ENCODE data around the gene FUT1.
"Not testable (repeated sequence)": the region's sequence is repeated elsewhere in the genome, so short reads cannot be mapped to it uniquely, and the experiment has no call there.

Gene FUT1

GRCh38 chr19:48740164-48740972 lies 12.1 kb downstream of the FUT1 start, which contains the start of gene RASIP1:
Gene RASIP1 (minus strand): TSS chr19:48740610. CDS start chr19:48740282, 328 bp downstream.
- no peak for DNase-seq

GRCh38 chr19:48739404-48740163 lies 12.9 kb downstream of the FUT1 start:
- no peak for DNase-seq

DNA sequence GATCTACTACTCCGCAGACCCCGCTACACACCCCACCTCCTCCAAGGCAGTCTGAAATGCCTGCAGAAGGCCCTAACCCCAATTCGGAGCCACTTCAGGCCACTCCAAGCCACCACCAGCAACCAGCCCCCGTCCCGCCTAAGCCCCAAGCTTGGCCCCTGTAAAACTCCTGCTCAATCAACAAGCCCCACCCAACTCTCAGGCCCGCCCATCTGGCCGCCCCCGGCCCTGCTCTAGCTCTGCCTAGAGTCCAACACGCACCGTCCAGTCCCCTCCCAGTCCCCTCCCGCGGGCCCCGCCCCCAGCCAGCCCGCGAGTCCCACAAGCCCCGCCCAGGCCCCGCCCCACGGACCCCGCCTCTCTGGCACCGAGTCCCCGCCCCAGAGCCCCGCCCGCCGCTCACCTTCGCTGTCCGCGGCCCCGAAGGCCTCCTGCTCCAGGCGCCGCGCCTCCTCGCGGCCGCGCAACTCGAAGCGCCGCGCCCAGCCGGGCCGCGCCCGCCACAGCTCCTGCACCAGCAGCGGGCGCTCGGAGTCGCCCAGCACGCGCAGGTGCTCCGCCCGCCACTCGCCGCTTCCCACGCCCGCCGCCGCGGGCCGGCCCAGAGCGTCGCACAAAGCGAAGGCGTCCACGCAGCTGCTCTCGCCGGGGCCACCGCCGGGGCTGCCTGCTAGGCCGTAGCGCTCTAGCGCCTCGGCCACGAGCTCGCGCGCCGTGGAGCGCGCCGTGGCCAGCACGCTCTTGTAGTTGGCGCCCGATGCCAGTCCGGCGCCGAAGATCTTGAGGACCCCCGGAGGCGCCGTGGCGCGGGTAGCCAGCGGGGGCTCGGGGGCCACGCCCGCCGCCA lies 13.7 kb downstream of the FUT1 start:
- peak; percentile 88 to 92 (median 90) for DNase-seq

DNA sequence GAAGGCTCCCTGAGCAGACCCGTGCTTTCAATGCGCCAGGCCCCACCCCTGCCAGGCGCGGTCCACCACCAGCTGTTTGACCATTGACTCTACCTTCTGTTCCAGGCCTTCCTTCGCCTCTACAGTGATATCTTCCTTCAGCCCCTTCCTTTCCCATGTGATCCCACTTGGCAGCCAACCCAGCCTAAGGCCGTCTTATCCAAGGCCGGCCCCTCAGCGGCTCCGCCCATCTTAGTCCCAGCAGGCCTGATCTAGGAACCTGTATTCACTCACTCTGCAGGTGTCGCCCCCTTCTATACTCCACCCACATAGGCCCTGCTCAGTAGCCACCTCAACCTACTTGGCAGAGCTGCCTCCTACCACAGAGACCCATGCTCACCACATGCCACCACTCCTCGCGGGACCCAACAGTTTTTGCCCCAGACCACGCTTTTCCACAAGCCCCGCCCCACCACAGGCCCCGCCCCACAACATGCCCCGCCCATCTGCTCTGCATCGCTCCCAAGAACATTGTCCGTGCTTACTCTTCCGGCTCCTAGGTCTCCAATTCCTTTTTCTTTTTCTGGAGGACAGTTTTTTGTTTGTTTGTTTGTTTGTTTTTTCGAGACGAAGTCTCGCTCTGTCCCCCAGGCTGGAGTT lies 15.0 kb downstream of the FUT1 start:
- no peak for DNase-seq

GRCh38 chr19:48735031-48735615 lies 17.3 kb downstream of the FUT1 start:
- no peak for DNase-seq

DNA sequence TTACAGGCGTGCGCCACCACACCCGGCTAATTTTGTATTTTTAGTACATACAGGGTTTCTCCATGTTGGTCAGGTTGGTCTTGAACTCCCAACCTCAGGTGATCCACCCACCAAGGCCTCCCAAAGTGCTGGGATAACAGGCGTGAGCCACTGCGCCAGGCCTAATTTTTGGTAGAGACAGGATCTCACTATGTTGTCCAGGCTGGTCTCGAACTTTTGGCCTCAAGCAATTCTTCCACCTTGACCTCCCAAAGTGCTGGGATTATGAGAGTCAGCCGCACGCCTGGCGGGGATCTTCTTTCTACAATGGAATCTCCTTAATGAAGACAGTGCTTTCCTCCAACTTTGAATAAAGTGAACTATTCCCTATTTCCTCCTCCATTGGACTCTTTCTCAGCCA lies 17.8 kb downstream of the FUT1 start:
- no peak for DNase-seq

DNA sequence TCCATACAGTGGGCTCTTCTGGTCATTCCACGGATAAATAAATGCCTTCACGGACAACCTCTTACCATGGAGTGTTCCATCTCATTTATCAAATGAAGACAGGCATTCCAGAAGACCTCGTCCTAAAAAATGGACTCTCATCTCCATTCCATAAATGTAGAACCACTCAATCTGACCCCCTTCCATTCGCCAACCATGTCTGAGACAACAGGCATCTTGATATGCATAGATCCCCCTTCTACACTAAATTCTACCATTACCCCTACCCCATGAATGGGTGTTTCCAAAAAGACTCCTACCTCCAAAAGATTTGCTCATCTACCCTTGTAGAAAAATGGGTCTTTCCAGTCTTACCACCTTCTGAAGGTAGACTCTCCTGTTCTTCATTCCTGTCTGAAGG lies 21.0 kb downstream of the FUT1 start:
- no peak for DNase-seq

DNA sequence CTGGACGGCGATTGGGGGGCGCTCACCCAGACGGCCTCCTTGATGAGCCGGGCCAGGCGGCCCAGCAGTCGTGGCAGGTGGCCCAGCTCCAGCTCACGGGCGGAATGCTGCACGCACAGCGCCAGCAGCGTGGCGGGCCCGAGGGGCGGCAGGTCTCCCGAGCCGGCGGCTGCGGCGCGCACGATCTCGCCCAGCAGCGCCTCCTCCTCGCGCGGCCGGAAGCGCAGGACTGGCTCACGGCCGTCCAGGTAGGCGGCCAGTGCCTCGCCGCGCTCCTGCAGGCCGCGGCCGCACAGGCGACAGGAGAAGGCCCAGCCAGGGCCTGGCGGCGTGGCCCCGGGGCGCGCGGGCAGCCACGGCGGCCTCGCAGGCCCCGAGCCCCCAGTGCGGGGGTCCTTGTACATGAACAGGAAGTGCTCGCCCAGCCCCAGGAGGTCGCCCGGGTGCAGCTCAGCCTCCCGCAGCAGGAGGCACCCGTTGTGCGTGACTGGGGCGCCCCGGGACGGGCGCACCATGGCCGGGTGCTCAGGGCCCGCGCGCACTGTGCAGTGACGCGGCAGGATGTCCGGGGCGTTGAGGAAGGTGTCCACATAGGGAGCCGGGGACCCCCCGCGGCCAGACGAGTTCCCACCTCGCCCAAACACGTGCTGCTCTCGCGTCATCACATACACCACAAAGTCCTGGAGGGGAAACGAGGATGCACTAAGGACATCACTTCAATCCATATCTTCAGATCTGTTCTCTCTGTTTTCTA lies 23.4 kb downstream of the FUT1 start:
- DNase-seq: no peak

DNA sequence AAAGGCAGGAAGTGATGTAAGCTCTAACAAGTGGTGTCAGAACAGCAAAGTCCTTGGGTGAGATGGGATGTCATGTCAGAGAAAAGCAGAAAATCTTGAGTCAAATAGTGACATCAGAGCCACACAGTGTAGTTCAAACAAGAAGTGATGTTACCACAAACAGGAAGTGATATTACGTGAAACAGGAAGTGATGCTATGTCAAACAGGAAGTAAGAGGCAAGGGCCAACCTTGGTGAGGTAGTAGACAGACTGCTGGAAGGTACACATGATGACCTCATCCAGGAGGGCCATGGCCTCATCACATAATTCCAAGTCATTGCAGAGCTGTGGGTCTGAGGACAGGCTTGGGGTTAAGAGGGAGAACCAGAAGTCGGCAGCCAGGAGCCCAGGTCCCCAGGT lies 25.9 kb downstream of the FUT1 start:
- DNase-seq: peak in 1 of 5 donors; percentile 87

DNA sequence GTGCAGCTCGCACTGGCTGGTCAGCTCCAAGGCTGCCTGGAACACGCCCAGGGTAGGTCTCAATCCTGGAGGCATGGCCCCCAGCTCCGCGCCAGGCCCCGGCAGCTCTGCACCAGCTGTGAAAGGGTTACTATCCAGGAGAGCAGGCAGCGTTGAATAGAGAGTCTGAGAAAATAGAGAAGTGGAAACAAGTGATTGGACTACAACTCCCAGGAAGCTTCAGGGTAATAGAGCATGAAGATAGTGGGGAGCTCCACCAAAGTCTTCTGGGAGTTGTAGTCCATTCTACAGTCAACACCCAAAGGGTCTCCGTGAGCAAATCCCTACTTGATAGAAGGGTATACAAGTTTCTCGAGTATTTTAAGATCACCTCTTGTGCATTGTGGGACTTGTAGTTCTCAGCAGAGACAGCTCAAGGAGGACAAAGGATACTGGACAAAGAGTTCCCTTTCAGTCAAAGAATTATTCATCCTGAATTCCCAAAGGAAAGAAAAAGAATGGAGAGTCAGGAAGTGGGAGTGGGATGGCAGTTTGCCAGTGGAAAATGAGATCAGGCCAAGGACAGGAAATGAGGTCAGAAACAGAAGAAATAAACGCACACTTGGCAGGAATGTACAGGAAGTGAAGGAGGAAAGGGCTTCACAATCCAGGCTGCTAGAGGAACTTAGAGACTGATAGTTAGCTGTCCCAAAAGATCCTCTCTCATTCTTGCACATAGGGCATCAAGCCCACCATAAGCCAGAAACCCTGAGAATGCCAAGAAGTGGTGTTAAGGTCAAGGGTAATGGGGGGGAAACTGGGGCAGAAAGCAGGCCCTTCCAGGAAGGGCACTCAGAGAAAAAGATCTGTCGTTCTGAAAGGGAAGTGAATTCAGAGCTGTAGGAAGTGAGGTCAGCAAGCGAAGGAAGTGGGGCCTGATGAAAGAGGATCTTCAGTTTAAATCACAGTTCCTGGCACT lies 27.4 kb downstream of the FUT1 start:
- DNase-seq: peak in 2 of 5 donors; percentile 34 to 67

- no peak for DNase-seq
Observed at GRCh38 chr19:48722196-48722708, 30.2 kb downstream of the FUT1 start.

DNA sequence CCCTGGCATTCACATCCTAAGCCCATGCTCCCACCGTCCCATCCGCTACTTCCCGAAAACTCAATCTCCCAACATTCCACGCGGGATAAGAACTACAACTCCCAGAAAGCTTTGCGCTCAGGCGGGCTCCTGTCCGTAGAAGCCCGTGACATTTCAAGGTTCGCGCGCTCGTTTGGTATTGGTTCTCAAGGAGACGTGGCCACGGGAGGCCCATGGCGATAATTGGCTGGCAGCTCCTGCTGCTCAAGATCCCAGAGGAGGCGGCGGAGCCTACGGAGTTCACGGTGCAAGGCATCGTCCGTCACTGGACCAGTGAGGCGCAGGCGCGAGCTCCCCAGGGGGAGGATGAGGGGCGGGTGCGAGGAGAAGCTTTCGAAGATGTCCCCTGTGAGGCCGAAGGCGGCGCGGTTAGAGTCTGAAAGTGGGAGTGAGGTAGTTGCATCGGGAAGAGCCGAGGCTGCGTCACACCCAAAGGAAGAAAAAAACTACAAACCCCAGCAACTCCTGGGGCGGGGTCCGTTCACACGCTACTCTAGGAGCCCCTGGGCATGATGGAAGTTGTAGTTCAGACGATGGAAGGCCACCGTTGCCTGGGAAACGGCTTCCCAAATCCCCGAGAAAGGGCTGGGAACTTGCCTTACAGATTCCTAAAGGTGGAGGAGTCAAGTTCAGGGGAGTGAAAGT lies 31.7 kb downstream of the FUT1 start:
- DNase-seq: peak; percentile 76 to 96 (median 87)

GRCh38 chr19:48720251-48720612 lies 32.2 kb downstream of the FUT1 start:
- no peak for DNase-seq

DNA sequence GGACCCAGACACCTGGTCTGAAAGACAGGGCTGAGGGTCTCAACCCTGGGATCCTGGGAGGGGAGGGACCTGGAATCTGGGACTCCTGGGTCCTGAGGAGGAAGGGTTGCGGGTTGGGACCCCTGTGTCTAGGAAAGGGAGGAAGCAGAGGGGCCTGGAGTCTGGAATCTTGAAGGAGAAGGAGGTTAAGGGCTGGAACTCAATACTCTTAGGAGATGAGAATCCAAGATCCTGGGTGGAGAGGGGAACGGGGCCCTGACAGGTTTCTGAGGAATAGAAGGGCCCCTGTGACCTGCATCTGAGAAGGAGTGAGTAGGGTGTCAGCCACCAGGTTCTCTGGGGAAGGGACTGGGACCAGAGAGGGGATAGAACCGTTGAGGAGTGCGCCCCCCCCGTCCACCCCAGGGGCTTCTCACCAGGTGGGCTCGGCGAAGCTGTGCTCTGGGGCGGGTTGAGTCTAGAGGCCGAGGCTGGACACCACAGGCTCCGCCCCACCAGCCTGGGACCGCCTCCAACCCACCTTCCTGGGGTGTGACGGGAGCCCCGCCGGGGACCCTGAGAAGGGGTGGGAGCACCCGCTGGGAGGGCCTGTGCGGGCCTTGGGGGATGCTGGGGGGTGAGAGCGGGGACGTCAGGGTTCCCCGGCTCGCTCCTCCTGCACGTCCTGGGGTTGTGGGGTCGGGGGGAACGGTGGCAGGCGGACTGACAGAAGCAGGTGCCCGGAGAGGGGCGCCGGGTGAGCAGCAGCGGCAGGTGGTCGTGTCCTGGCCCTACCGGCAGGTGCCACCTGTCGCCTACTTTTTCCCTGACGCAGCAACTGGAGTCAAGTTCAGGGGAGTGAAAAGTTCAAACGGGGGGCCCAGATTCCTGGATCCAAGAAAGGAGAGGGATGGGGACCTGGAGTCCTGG lies 32.9 kb downstream of the FUT1 start, which contains the start of gene MAMSTR:
Gene MAMSTR, minus strand, starts transcription at position 463 of the 909 bp plus-strand sequence. CDS start 694 bp downstream, outside the sequence.
- DNase-seq: no peak

DNA sequence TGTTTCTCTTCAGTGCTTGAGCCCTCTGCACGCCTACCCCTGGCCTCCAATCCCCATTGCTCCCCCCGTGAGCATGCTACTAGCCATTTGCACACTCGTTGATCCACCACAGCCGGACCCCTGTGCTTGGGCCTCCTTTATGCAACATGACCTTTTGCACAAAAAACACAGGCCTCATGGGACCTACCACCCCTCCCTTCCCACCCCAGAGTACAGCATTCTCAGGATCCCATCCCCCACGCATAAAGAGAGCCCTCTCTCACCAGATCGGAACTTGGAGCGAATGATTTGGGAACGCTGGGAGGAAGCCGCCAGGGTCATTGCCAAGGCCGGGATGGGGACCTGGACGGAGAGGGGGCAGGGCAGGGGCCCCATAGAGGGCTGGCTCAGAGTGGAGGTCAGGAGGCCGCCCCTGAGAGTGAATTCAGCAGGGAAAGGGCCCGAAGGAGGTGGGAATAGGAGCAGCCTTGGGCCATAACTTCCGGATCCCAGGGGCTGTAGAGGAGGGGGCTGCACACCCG lies 33.7 kb downstream of the FUT1 start:
- DNase-seq: no peak

DNA sequence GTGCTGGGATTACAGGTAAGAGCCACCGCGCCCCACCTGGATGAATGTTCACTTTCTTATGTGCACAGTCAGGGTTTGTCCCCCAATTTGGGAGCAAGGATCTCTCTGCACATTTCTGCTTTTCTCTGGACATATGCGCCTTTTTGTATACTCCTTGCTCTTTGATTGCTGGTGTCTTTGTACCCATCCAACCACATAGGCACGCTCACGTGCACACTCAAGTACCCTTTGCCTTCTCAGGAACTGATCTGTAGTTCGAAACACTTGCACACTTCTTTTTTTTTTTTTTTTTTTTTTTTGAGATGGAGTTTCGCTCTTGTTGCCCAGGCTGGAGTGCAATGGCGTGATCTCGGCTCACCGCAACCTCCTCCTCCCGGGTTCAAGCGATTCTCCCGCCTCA lies 34.3 kb downstream of the FUT1 start:
- not testable (repeated sequence) for DNase-seq

- DNase-seq: no peak
Observed at GRCh38 chr19:48716562-48717291, 35.7 kb downstream of the FUT1 start.
